H9 (cell line): ENCODE data around the gene YWHAB. TPM values are rescaled to one million over a fixed set of nuclear protein-coding genes. Genes with fewer than 3 reads are reported as not detected.

Experiments used
- DNase-seq: peaks from one replicate; pipeline ENCODE4 v3.0.0-alpha.2; 2017
- H2AFZ ChIP-seq: one replicate; pipeline ENCODE4 v1.6.1; 2013; ENCODE audit warnings: mild to moderate bottlenecking, low read length, control low read depth, moderate library complexity
- H2AK5ac ChIP-seq: 2 replicates; pipeline ENCODE4 v1.6.1; 2013; ENCODE audit warnings: low read length, control low read depth, mixed read lengths; ENCODE audit not compliant: insufficient read length
- H2BK120ac ChIP-seq: one replicate; pipeline ENCODE4 v1.6.1; 2013; ENCODE audit warnings: low read depth, mild to moderate bottlenecking, low read length, control low read depth, inconsistent platforms; ENCODE audit not compliant: poor library complexity, severe bottlenecking
- H2BK12ac ChIP-seq: 2 replicates; pipeline ENCODE4 v1.6.1; 2013; ENCODE audit warnings: low read length, control low read depth, mixed read lengths, low read depth; ENCODE audit not compliant: insufficient read length
- H2BK15ac ChIP-seq: 2 replicates; pipeline ENCODE4 v1.6.1; 2013; ENCODE audit warnings: low read depth, low read length, control low read depth
- H2BK20ac ChIP-seq: one replicate; pipeline ENCODE4 v1.6.1; 2013; ENCODE audit warnings: low read depth, mild to moderate bottlenecking, low read length, control low read depth, inconsistent platforms; ENCODE audit not compliant: poor library complexity, severe bottlenecking
- H2BK5ac ChIP-seq: 2 replicates; pipeline ENCODE4 v1.6.1; 2013; ENCODE audit warnings: low read length, control low read depth, mixed read lengths; ENCODE audit not compliant: insufficient read length
- H3K14ac ChIP-seq: 2 replicates; pipeline ENCODE4 v1.6.1; 2013; ENCODE audit warnings: low read length, control low read depth; ENCODE audit not compliant: insufficient read depth
- H3K18ac ChIP-seq: 2 replicates; pipeline ENCODE4 v1.6.1; 2013; ENCODE audit warnings: low read depth, mild to moderate bottlenecking, mixed read lengths, low read length, control low read depth; ENCODE audit not compliant: insufficient read length
- H3K23ac ChIP-seq: 2 replicates; pipeline ENCODE4 v1.6.1; 2013; ENCODE audit warnings: low read length, control low read depth, mixed read lengths, low read depth; ENCODE audit not compliant: insufficient read length
- H3K23me2 ChIP-seq: 2 replicates; pipeline ENCODE4 v1.6.1; 2013; ENCODE audit warnings: low read depth, mild to moderate bottlenecking, mixed read lengths, low read length, control low read depth; ENCODE audit not compliant: insufficient read length, poor library complexity, severe bottlenecking
- H3K27ac ChIP-seq: 2 replicates; pipeline ENCODE4 v1.5.1; 2013; ENCODE audit warnings: low read length, control low read depth, mixed read lengths, low read depth; ENCODE audit not compliant: insufficient read length
- H3K27me3 ChIP-seq: 2 replicates; pipeline ENCODE4 v1.6.1; 2013; ENCODE audit warnings: low read length, control low read depth, inconsistent platforms; ENCODE audit not compliant: insufficient read depth
- H3K4ac ChIP-seq: 2 replicates; pipeline ENCODE4 v1.6.1; 2013; ENCODE audit warnings: low read depth, mild to moderate bottlenecking, control low read depth, inconsistent platforms, low read length, moderate library complexity
- H3K4me1 ChIP-seq: 2 replicates; pipeline ENCODE4 v1.6.1; 2013; ENCODE audit warnings: low read length, control low read depth, inconsistent platforms; ENCODE audit not compliant: insufficient read depth
- H3K4me2 ChIP-seq: 2 replicates; pipeline ENCODE4 v1.6.1; 2013; ENCODE audit warnings: low read length, control low read depth, mixed read lengths; ENCODE audit not compliant: insufficient read length, insufficient read depth
- H3K56ac ChIP-seq: 2 replicates; pipeline ENCODE4 v1.6.1; 2013; ENCODE audit warnings: low read depth, mild to moderate bottlenecking, mixed read lengths, low read length, control low read depth; ENCODE audit not compliant: insufficient read length
- H3K79me1 ChIP-seq: 2 replicates; pipeline ENCODE4 v1.6.1; 2013; ENCODE audit warnings: low read depth, mild to moderate bottlenecking, moderate library complexity, low read length, control low read depth, inconsistent platforms; ENCODE audit not compliant: insufficient read depth, poor library complexity, severe bottlenecking
- H3K79me2 ChIP-seq: 2 replicates; pipeline ENCODE4 v1.6.1; 2013; ENCODE audit warnings: low read length, control low read depth, inconsistent platforms; ENCODE audit not compliant: insufficient read depth
- H3K9ac ChIP-seq: 2 replicates; pipeline ENCODE4 v1.6.1; 2013; ENCODE audit warnings: low read length, control low read depth, mixed read lengths; ENCODE audit not compliant: insufficient read length; ENCODE audit errors: extremely low read depth
- H3K9me3 ChIP-seq: one replicate; pipeline ENCODE4 v1.6.1; 2013; ENCODE audit warnings: low read depth, low read length, inconsistent platforms; ENCODE audit not compliant: control insufficient read depth
- H3T11ph ChIP-seq: one replicate; pipeline ENCODE4 v1.6.1; 2013; ENCODE audit warnings: mild to moderate bottlenecking, low read length, control low read depth, inconsistent platforms
- H4K20me1 ChIP-seq: one replicate; pipeline ENCODE4 v1.6.1; 2013; ENCODE audit not compliant: control insufficient read depth, insufficient read length, insufficient read depth
- H4K5ac ChIP-seq: 2 replicates; pipeline ENCODE4 v1.6.1; 2013; ENCODE audit warnings: low read depth, mild to moderate bottlenecking, mixed read lengths, low read length, control low read depth; ENCODE audit not compliant: insufficient read length
- H4K8ac ChIP-seq: replicated peaks from 2 replicates; pipeline ENCODE4 v1.6.1; 2013; ENCODE audit warnings: low read length, control low read depth, mixed read lengths, low read depth; ENCODE audit not compliant: insufficient read length
- H4K91ac ChIP-seq: 2 replicates; pipeline ENCODE4 v1.6.1; 2013; ENCODE audit warnings: low read depth, mild to moderate bottlenecking, moderate library complexity, mixed read lengths, low read length, control low read depth; ENCODE audit not compliant: insufficient read length
- H3K27ac Mint-ChIP-seq, 3 experiments: 2 replicates in 2 of 3; 3 replicates in 1 of 3; pipeline ENCODE4 v1.8.0; 2020 to 2021; ENCODE audit warnings: mixed read lengths in 3 of 3, mild to moderate bottlenecking in 1 of 3, moderate library complexity in 1 of 3
- H3K27me3 Mint-ChIP-seq: 2 replicates; pipeline ENCODE4 v1.8.0; 2021; ENCODE audit warnings: low read depth, mild to moderate bottlenecking, moderate library complexity, mixed read lengths
- H3K36me3 Mint-ChIP-seq, 3 experiments: 2 replicates in 2 of 3; 3 replicates in 1 of 3; pipeline ENCODE4 v1.8.0; 2020 to 2021; ENCODE audit warnings: low read depth in 3 of 3, mixed read lengths in 3 of 3; ENCODE audit not compliant: insufficient read depth in 1 of 3
- H3K4me1 Mint-ChIP-seq, 2 experiments: 2 replicates each; pipeline ENCODE4 v1.8.0; 2020; ENCODE audit warnings: mixed read lengths in 2 of 2
- H3K4me3 Mint-ChIP-seq, 2 experiments: 2 replicates in 1 of 2; 3 replicates in 1 of 2; pipeline ENCODE4 v1.8.0; 2020 to 2021; ENCODE audit warnings: mild to moderate bottlenecking in 2 of 2, mixed read lengths in 2 of 2, moderate library complexity in 1 of 2
- H3K9me3 Mint-ChIP-seq, 2 experiments: 2 replicates in 1 of 2; 3 replicates in 1 of 2; pipeline ENCODE4 v1.8.0; 2020; ENCODE audit warnings: mild to moderate bottlenecking in 2 of 2, mixed read lengths in 2 of 2, moderate library complexity in 1 of 2
- CTCF ChIP-seq: fragments of 200-600 bp; sonication (generic); conservative IDR thresholded peaks from 3 replicates; pipeline ENCODE4 v1.8.0; 2021; ENCODE audit warnings: antibody characterized with exemption, mild to moderate bottlenecking
- WGBS: extraction: QIAGEN DNeasy Blood & Tissue Kit; methylation state at CpG from one replicate; pipeline ENCODE4 v1.1.7; 2013; ENCODE audit warnings: missing lambda C conversion rate, low lambda C conversion rate, mixed read lengths; ENCODE audit not compliant: insufficient read length; ENCODE audit errors: extremely low coverage; 5-methylcytosine and 5-hydroxymethylcytosine counted together
- total RNA-seq: library from RNA; stranded (reverse); gene quantifications from 2 replicates; pipeline ENCODE4 v1.2.1, GENCODE V29; 2021

YWHAB gene
- total RNA-seq, 1 experiment from 2014 or later = 203 TPM

GRCh38 chr20:44916586-44916985 lies 31.1 kb downstream of the YWHAB start:
- Histone ChIP-seq H4K8ac (no peak overlapping the region), H3T11ph (no peak overlapping the region), H3K4ac (no peak overlapping the region), H2BK15ac (no peak overlapping the region), H2AK5ac (no peak overlapping the region), H3K56ac (no peak overlapping the region), H3K18ac (no peak overlapping the region), H2BK5ac (no peak overlapping the region), H4K20me1 (no peaks in the 10 kb centered on the region), H3K14ac (no peak overlapping the region), H4K5ac (no peak overlapping the region), H4K91ac (no peak overlapping the region), H2AFZ (no peak overlapping the region), H3K23ac (no peak overlapping the region), H3K9ac (no peak overlapping the region), H3K4me2 (no peak overlapping the region), H3K27ac (no peak overlapping the region), H3K79me1 (no peaks in the 10 kb centered on the region), H2BK20ac (no peak overlapping the region), H2BK120ac (no peak overlapping the region), H3K9me3 (no peaks in the 10 kb centered on the region), H3K79me2 (no peaks in the 10 kb centered on the region), H3K23me2 (no peaks in the 10 kb centered on the region), H2BK12ac (no peak overlapping the region), H3K27me3 (no peaks in the 10 kb centered on the region), H3K4me1 (peaks cover 3% of the 10 kb centered on the region; the same call in 1 of the 2 replicates)
- H3K36me3 Mint-ChIP-seq = peaks cover 29 to 78% (median 64%) of the 10 kb centered on the region in 3 experiments; a peak in 6 of 7 replicates
- no peak for TF ChIP-seq CTCF
- peak overlapping the region in 2 of 3 experiments; percentile 57 to 76; a peak in 3 of 7 replicates for H3K27ac Mint-ChIP-seq
- no peak overlapping the region for H3K4me3 Mint-ChIP-seq
- DNase-seq = no peak
- WGBS = no CpG with 5 or more reads among the region's 12 CpGs
- no peaks in the 10 kb centered on the region for H3K27me3 Mint-ChIP-seq
- H3K9me3 Mint-ChIP-seq = no peaks in the 10 kb centered on the region
- H3K4me1 Mint-ChIP-seq = peaks cover 9 to 15% of the 10 kb centered on the region in 2 experiments
